ENCODE data around the gene TSHZ1.

Gene TSHZ1

DNA sequence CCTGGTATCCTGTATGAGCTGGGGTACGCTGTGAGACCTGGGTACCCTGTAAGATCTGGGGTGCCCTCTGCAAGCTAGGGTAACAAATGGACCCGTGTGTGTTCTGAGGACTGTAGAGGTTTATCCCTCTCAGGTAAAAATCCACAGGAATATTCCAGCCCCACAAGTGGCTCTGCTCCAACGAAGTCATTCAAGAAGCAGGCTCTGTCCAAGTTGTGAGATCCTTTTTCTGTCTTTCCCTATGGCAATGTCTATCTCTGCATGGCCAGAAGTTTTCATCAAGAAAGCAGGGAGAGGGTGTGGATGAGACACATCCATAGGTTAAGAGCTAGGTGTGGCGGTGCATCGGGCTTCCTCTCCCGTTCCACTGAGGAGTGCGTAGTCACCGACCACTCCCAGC, 44.7 kb upstream of the TSHZ1 start:
- H3K79me2 ChIP-seq (ENCODE audit: insufficient read depth, low read length): no peaks in the 10 kb centered on the region
- TF ChIP-seq EZH2phosphoT487 (conservative IDR thresholded peaks at IDR 0.05; ENCODE audit: low read length): no peak
- TF ChIP-seq, protein P1, sequence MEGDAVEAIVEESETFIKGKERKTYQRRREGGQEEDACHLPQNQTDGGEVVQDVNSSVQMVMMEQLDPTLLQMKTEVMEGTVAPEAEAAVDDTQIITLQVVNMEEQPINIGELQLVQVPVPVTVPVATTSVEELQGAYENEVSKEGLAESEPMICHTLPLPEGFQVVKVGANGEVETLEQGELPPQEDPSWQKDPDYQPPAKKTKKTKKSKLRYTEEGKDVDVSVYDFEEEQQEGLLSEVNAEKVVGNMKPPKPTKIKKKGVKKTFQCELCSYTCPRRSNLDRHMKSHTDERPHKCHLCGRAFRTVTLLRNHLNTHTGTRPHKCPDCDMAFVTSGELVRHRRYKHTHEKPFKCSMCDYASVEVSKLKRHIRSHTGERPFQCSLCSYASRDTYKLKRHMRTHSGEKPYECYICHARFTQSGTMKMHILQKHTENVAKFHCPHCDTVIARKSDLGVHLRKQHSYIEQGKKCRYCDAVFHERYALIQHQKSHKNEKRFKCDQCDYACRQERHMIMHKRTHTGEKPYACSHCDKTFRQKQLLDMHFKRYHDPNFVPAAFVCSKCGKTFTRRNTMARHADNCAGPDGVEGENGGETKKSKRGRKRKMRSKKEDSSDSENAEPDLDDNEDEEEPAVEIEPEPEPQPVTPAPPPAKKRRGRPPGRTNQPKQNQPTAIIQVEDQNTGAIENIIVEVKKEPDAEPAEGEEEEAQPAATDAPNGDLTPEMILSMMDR (IDR thresholded peaks at IDR 0.05; ENCODE audit: insufficient read depth, low read length, poor library complexity, severe bottlenecking): no peak
- no peaks in the 10 kb centered on the region for H3K27me3 ChIP-seq (ENCODE audit: low read length)
- no peak overlapping the region for H3K9ac ChIP-seq (ENCODE audit: low read length)
- H4K20me1 ChIP-seq (ENCODE audit: low read depth, low read length): no peaks in the 10 kb centered on the region
- no peaks in the 10 kb centered on the region for H3K9me3 ChIP-seq (ENCODE audit: insufficient read depth, low read length)
- no peak overlapping the region for H3K4me2 ChIP-seq (ENCODE audit: low read depth, low read length, poor library complexity, severe bottlenecking)
- no peak overlapping the region for H3K4me3 ChIP-seq (ENCODE audit: insufficient read depth, low read length, poor library complexity, severe bottlenecking)
- no peak overlapping the region for H2AFZ ChIP-seq (ENCODE audit: low read depth, low read length, severe bottlenecking)
- H3F3A ChIP-seq (ENCODE audit: insufficient read depth): no peaks in the 10 kb centered on the region
- no peaks in the 10 kb centered on the region for H3K36me3 ChIP-seq (ENCODE audit: low read length)
- no peaks in the 10 kb centered on the region for H3K9me2 ChIP-seq (replicated peaks; ENCODE audit: insufficient read depth, low read length)
- H3K27ac ChIP-seq (ENCODE audit: low read depth, low read length): no peak overlapping the region

GRCh38 chr18:75167137-75167536, 43.5 kb upstream of the TSHZ1 start:
- Histone ChIP-seq H3K9me2 (replicated peaks; ENCODE audit: insufficient read depth, low read length) (no peaks in the 10 kb centered on the region), H3K27ac (ENCODE audit: low read depth, low read length) (no peak overlapping the region), H3K4me2 (ENCODE audit: low read depth, low read length, poor library complexity, severe bottlenecking) (no peak overlapping the region), H3K27me3 (ENCODE audit: low read length) (no peaks in the 10 kb centered on the region), H4K20me1 (ENCODE audit: low read depth, low read length) (no peaks in the 10 kb centered on the region), H3K9me3 (ENCODE audit: insufficient read depth, low read length) (no peaks in the 10 kb centered on the region), H2AFZ (ENCODE audit: low read depth, low read length, severe bottlenecking) (no peak overlapping the region), H3K4me3 (ENCODE audit: insufficient read depth, low read length, poor library complexity, severe bottlenecking) (no peak overlapping the region), H3F3A (ENCODE audit: insufficient read depth) (no peaks in the 10 kb centered on the region), H3K9ac (ENCODE audit: low read length) (no peak overlapping the region), H3K36me3 (ENCODE audit: low read length) (no peaks in the 10 kb centered on the region), H3K79me2 (ENCODE audit: insufficient read depth, low read length) (no peaks in the 10 kb centered on the region)
- TF ChIP-seq, protein P1 (IDR thresholded peaks at IDR 0.05; ENCODE audit: insufficient read depth, low read length, poor library complexity, severe bottlenecking): no peak
- TF ChIP-seq EZH2phosphoT487 (conservative IDR thresholded peaks at IDR 0.05; ENCODE audit: low read length): no peak

GRCh38 chr18:75167759-75168618, 42.6 kb upstream of the TSHZ1 start:
- H3F3A ChIP-seq (ENCODE audit: insufficient read depth): no peaks in the 10 kb centered on the region
- H3K79me2 ChIP-seq (ENCODE audit: insufficient read depth, low read length): no peaks in the 10 kb centered on the region
- H3K27ac ChIP-seq (ENCODE audit: low read depth, low read length): no peak overlapping the region
- H4K20me1 ChIP-seq (ENCODE audit: low read depth, low read length): no peaks in the 10 kb centered on the region
- no peak overlapping the region for H3K4me2 ChIP-seq (ENCODE audit: low read depth, low read length, poor library complexity, severe bottlenecking)
- H3K4me3 ChIP-seq (ENCODE audit: insufficient read depth, low read length, poor library complexity, severe bottlenecking): no peak overlapping the region
- TF ChIP-seq, protein P1 (IDR thresholded peaks at IDR 0.05; ENCODE audit: insufficient read depth, low read length, poor library complexity, severe bottlenecking): no peak
- no peak for TF ChIP-seq EZH2phosphoT487 (conservative IDR thresholded peaks at IDR 0.05; ENCODE audit: low read length)
- no peaks in the 10 kb centered on the region for H3K27me3 ChIP-seq (ENCODE audit: low read length)
- no peak overlapping the region for H2AFZ ChIP-seq (ENCODE audit: low read depth, low read length, severe bottlenecking)
- H3K9me3 ChIP-seq (ENCODE audit: insufficient read depth, low read length): no peaks in the 10 kb centered on the region
- H3K36me3 ChIP-seq (ENCODE audit: low read length): no peaks in the 10 kb centered on the region
- no peaks in the 10 kb centered on the region for H3K9me2 ChIP-seq (replicated peaks; ENCODE audit: insufficient read depth, low read length)
- H3K9ac ChIP-seq (ENCODE audit: low read length): no peak overlapping the region

Measured in SU-DHL-6 (cell line).